Vagina (tissue), 2 donors: ENCODE data around the gene ITM2A.

ENCODE experiments used
- POLR2A ChIP-seq, 2 donors: fragments of 450-650 bp; IDR thresholded peaks; one replicate each; pipeline ENCODE4 v1.6.1; 2017; ENCODE audit warnings: antibody characterized with exemption in 2 of 2, mild to moderate bottlenecking in 2 of 2, moderate library complexity in 2 of 2
- TF ChIP-seq, protein P1 (sequence below), 3 experiments: fragments of 450-650 bp in 2 of 3; fragments of 200-600 bp in 1 of 3; sonication (generic) in 1 of 3; IDR thresholded peaks; one replicate each; pipeline ENCODE4 v1.5.1; 2017 to 2019; ENCODE audit warnings: antibody characterized with exemption in 3 of 3, mild to moderate bottlenecking in 2 of 3, moderate library complexity in 2 of 3

DNA sequence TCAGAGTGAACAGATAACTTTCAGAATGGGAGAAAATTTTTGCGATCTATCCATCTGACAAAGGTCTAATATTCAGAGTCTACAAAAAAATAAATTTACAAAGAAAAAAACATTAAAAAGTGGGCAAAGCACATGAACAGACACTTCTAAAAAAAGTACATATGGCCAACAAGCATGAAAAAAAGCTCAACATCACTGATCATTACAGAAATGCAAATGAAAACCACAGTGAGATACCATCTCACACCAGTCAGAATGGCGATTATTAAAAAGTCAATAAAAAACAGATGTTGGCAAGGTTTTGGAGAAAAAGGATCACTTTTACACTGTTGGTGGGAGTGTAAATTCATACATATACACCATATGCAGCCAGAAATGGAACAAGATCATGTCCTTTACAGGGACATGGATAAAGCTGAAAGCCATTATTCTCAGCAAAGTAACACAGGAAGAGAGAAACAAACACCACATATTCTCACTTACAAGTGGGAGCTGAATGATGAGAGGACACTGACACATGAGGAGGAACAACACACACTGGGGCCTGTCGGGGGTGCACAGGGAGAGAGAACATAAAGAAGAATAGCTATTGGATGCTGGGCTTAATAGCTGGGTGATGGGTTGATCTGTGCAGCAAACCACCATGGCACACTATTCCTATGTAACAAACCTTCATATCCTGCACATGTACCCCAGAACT lies 41.6 kb upstream of the ITM2A start:
- TF ChIP-seq POLR2A (IDR thresholded peaks at IDR 0.05) = no peak
- TF ChIP-seq, protein P1, sequence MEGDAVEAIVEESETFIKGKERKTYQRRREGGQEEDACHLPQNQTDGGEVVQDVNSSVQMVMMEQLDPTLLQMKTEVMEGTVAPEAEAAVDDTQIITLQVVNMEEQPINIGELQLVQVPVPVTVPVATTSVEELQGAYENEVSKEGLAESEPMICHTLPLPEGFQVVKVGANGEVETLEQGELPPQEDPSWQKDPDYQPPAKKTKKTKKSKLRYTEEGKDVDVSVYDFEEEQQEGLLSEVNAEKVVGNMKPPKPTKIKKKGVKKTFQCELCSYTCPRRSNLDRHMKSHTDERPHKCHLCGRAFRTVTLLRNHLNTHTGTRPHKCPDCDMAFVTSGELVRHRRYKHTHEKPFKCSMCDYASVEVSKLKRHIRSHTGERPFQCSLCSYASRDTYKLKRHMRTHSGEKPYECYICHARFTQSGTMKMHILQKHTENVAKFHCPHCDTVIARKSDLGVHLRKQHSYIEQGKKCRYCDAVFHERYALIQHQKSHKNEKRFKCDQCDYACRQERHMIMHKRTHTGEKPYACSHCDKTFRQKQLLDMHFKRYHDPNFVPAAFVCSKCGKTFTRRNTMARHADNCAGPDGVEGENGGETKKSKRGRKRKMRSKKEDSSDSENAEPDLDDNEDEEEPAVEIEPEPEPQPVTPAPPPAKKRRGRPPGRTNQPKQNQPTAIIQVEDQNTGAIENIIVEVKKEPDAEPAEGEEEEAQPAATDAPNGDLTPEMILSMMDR (IDR thresholded peaks at IDR 0.05) = no peak
